HG03175 (cell line): Measurements from ENCODE around the gene ATL2.

Experiments
- ATAC-seq: cut with Tn5 transposase; IDR thresholded peaks from one replicate; pipeline ENCODE4 v1.9.1; 2021; ENCODE audit warnings: mild to moderate bottlenecking, moderate library complexity; ENCODE audit not compliant: unreplicated experiment

Gene ATL2

GRCh38 chr2:38255211-38255610 is 121.9 kb downstream of the ATL2 start:
- ATAC-seq = no peak

- ATAC-seq = no peak
Observed at GRCh38 chr2:38254796-38255195, 122.3 kb downstream of the ATL2 start.

GRCh38 chr2:38251940-38252339 is 125.1 kb downstream of the ATL2 start:
- no peak for ATAC-seq

DNA sequence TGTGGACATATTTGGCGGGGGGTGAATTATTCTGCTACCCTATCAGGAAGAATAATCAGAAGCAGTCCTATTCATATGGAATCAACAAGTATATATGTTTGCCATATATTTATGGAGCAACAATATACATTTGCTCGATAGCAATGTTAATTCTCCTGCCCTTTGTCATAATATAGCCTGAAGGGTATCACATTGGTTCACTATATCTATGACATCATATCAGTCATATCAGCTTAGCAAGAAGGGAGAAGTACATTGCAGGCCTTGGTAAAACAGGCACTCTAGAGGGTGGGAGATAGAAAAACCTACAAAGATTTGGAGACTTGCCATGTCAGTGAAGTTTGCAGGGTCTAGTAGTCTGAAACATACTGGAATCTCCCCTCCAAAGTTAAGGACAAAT is 128.4 kb downstream of the ATL2 start:
- ATAC-seq = no peak

GRCh38 chr2:38248255-38248654 is 128.8 kb downstream of the ATL2 start:
- no peak for ATAC-seq

GRCh38 chr2:38246105-38246504 is 131.0 kb downstream of the ATL2 start:
- no peak for ATAC-seq

- no peak for ATAC-seq
Observed at GRCh38 chr2:38245114-38245641, 131.9 kb downstream of the ATL2 start.

- ATAC-seq = no peak
Observed at GRCh38 chr2:38244301-38244700, 132.8 kb downstream of the ATL2 start.
